ENCODE data around the gene SCN7A.

The SCN7A gene

GRCh38 chr2:166388481-166389070 lies 105.5 kb downstream of the SCN7A start:
- no peak for TF ChIP-seq CTCF (IDR thresholded peaks at IDR 0.05; ENCODE audit: low read depth, low read length, missing control alignments)

GRCh38 chr2:166385313-166385712 lies 108.7 kb downstream of the SCN7A start:
- H3K4me3 ChIP-seq (ENCODE audit: low read depth, low read length), result no peak overlapping the region
- no peak for DNase-seq (ENCODE audit: low read depth)
- no peak for TF ChIP-seq CTCF (IDR thresholded peaks at IDR 0.05; ENCODE audit: low read depth, low read length, missing control alignments)
- in situ Hi-C loops (cut with HindIII; ENCODE audit: low sequenced_read_pairs), result loop anchor here (25.0 kb wide), 1 partner anchor 198 kb away; no protein-coding TSS in a partner anchor

More at GRCh38 chr2:166388481-166389070, 105.5 kb downstream of the SCN7A start:
- no peak overlapping the region for H3K4me3 ChIP-seq (ENCODE audit: low read depth, low read length)
- no peak for DNase-seq (ENCODE audit: low read depth)
- in situ Hi-C loops (cut with HindIII; ENCODE audit: low sequenced_read_pairs), result loop anchor here (25.0 kb wide), 1 partner anchor 201 kb away; no protein-coding TSS in a partner anchor

GRCh38 chr2:166384774-166385173 lies 109.3 kb downstream of the SCN7A start:
- peak; percentile 23 for TF ChIP-seq CTCF (IDR thresholded peaks at IDR 0.05; ENCODE audit: low read depth, low read length, missing control alignments)
- in situ Hi-C loops (cut with HindIII; ENCODE audit: low sequenced_read_pairs), result loop anchor here (25.0 kb wide), 1 partner anchor 197 kb away; no protein-coding TSS in a partner anchor
- DNase-seq (ENCODE audit: low read depth), result peak; percentile 47
- H3K4me3 ChIP-seq (ENCODE audit: low read depth, low read length), result no peak overlapping the region

DNA sequence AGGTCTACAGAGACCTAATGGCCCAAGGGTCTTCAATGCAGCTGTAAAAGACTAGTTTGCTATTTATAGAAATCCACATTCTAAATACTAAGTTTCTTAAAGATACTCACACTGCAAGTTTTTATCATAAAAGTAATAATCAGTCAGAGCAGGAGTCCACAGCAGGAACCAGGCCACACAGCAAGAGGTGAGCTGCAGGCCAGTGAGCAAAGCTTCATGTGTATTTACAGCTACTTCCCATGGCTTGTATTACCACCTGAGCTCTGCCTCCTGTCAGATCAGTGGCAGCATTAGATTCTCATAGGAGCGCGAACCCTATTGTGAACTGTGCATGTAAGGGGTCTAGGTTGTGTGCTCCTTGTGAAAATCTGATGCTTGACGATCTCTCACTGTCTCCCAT lies 111.6 kb downstream of the SCN7A start:
- no peak overlapping the region for H3K4me3 ChIP-seq (ENCODE audit: low read depth, low read length)
- in situ Hi-C loops (cut with HindIII; ENCODE audit: low sequenced_read_pairs), result loop anchor here (25.0 kb wide), 1 partner anchor 195 kb away; no protein-coding TSS in a partner anchor
- TF ChIP-seq CTCF (IDR thresholded peaks at IDR 0.05; ENCODE audit: low read depth, low read length, missing control alignments), result no peak
- DNase-seq (ENCODE audit: low read depth), result no peak

- in situ Hi-C loops (cut with HindIII; ENCODE audit: low sequenced_read_pairs), result loop anchor here (25.0 kb wide), 1 partner anchor 193 kb away; no protein-coding TSS in a partner anchor
- TF ChIP-seq CTCF (IDR thresholded peaks at IDR 0.05; ENCODE audit: low read depth, low read length, missing control alignments), result no peak
- no peak overlapping the region for H3K4me3 ChIP-seq (ENCODE audit: low read depth, low read length)
- DNase-seq (ENCODE audit: low read depth), result no peak
Observed at GRCh38 chr2:166380615-166381014, 113.4 kb downstream of the SCN7A start.

GRCh38 chr2:166376873-166377272 lies 117.2 kb downstream of the SCN7A start:
- in situ Hi-C loops (cut with HindIII; ENCODE audit: low sequenced_read_pairs), result loop anchor here (25.0 kb wide), 1 partner anchor 190 kb away; no protein-coding TSS in a partner anchor
- DNase-seq (ENCODE audit: low read depth), result no peak
- peak overlapping the region; percentile 63 for H3K4me3 ChIP-seq (ENCODE audit: low read depth, low read length)
- no peak for TF ChIP-seq CTCF (IDR thresholded peaks at IDR 0.05; ENCODE audit: low read depth, low read length, missing control alignments)
